GM12878 (cell line): Measurements from ENCODE around the gene ZMIZ1. TPM values are rescaled to one million over a fixed set of nuclear protein-coding genes. Genes with fewer than 3 reads are reported as not detected.

Experiments used
- CBFB ChIP-seq: IDR thresholded peaks from 2 replicates; pipeline ENCODE4 v1.6.1; 2016; ENCODE audit warnings: antibody characterized with exemption, low read depth
- E2F8 ChIP-seq: fragments of 450-650 bp; IDR thresholded peaks from 2 replicates; pipeline ENCODE4 v1.6.1; 2018; ENCODE audit warnings: mild to moderate bottlenecking, low read depth, moderate library complexity; ENCODE audit not compliant: partially characterized antibody
- ELK1 ChIP-seq: IDR thresholded peaks from 2 replicates; pipeline ENCODE4 v1.6.1; 2012; ENCODE audit warnings: low read depth, low read length, improper control_type of control experiment
- IRF5 ChIP-seq: fragments of 450-650 bp; IDR thresholded peaks from 2 replicates; pipeline ENCODE4 v1.6.1; 2017; ENCODE audit warnings: borderline replicate concordance
- PRDM15 ChIP-seq: fragments of 450-650 bp; formaldehyde crosslinking; IDR thresholded peaks from 2 replicates; pipeline ENCODE4 v1.4.0; 2020; ENCODE audit warnings: mild to moderate bottlenecking, moderate library complexity
- RAD21 ChIP-seq: IDR thresholded peaks from 2 replicates; pipeline ENCODE4 v1.6.1; 2011; ENCODE audit warnings: mild to moderate bottlenecking, low read depth, low read length, moderate library complexity; ENCODE audit not compliant: insufficient read depth
- SP1 ChIP-seq: IDR thresholded peaks from one replicate; pipeline ENCODE4 v1.6.1; 2011; ENCODE audit warnings: low read depth, low read length
- ZSCAN29 ChIP-seq: fragments of 450-650 bp; IDR thresholded peaks from 2 replicates; pipeline ENCODE4 v1.6.1; 2017; ENCODE audit warnings: mild to moderate bottlenecking, moderate library complexity
- polyA plus RNA-seq, 11 experiments: library from polyadenylated mRNA; depleted of rRNA in 4 of 11; unstranded in 6 of 11; stranded (reverse) in 5 of 11; fragments of >200 nt; fragmentation: Nextera tagmentation in 4 of 11; fragmentation: Illumina TruSeq in 1 of 11; extraction: Ambion mirVana in 4 of 11; extraction: Trizol in 1 of 11; gene quantifications; 1 replicate in 1 of 11; 2 replicates in 10 of 11; pipeline versions ENCODE4 v1.2.1 to v1.2.3, GENCODE V29; 2011 to 2016; ENCODE audit warnings: inconsistent platforms in 2 of 11, missing spikeins in 2 of 11, low read depth in 1 of 11
- total RNA-seq, 4 experiments: library from RNA; depleted of rRNA in 3 of 4; stranded (reverse); fragments of >200 nt in 3 of 4; fragmentation: Illumina TruSeq in 1 of 4; extraction: Trizol in 1 of 4; gene quantifications; 2 replicates each; pipeline versions ENCODE4 v1.2.1 to v1.2.3, GENCODE V29; 2013 to 2021

The ZMIZ1 gene
- total and polyA plus RNA-seq, 10 of the 15 experiments (the other 5 are each of a cell fraction or from before 2014, with no cell fraction given): 3.1 to 82.3 (median 14.9) TPM

GRCh38 chr10:79239924-79240581 is 171.3 kb downstream of the ZMIZ1 start (continued):
- no peak for TF ChIP-seq PRDM15 (CRISPR knock-in tag)
- no peak for TF ChIP-seq SP1
- TF ChIP-seq IRF5: no peak
- no peak for TF ChIP-seq E2F8
- TF ChIP-seq CBFB: no peak
- TF ChIP-seq ELK1: no peak
- TF ChIP-seq RAD21: no peak
- TF ChIP-seq ZSCAN29: no peak
